H54 (cell line): ENCODE measurements around the gene GHRHR.
A peak's percentile ranks its signal among the peaks of the same experiment; 100 is the strongest.

Experiments used
- DNase-seq: peaks from one replicate; pipeline ENCODE4 v3.0.0; 2011; ENCODE audit warnings: low spot score, mixed read lengths; ENCODE audit not compliant: insufficient read length
- FAIRE-seq: peaks from 3 replicates; lab custom pipeline; 2011; peaks lifted over from hg19 to GRCh38; lab: Jason Lieb, UNC
- POLR2A ChIP-seq: IDR thresholded peaks from 2 replicates; pipeline ENCODE4 v1.6.1; 2011; ENCODE audit warnings: low read depth, mild to moderate bottlenecking, low read length

Gene GHRHR

GRCh38 chr7:30963842-30964241 lies at the start of gene GHRHR:
TSS of gene GHRHR (plus strand) at chr7:30963953. CDS start at chr7:30964069, 116 bp downstream.
- no peak for TF ChIP-seq POLR2A
- DNase-seq (no peak), FAIRE-seq (no peak)

DNA sequence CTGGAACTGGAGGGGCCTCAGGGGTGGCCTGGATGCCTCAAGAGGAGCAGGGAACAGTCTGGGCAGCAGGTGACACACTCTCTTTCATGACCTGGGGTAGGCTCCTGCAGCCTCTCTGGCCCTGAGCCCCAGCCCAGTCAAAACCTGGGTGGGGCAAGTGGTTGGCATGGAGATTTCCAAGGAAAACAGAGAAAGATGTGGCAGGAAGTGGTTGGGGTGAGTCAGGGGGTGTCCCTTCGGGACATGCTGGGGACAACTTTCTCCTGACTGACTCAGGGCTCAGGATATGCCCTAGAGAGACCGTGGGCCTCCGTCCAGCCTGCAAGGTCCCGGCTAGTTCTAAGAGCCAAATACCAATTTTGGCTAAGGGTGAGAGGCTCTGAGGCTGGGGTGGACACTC lies 49.2 kb upstream of the GHRHR start:
- DNase-seq: peak; percentile 97
- TF ChIP-seq POLR2A: 0 out of 2 replicates have a peak, but pooled peaks have one; percentile 11
- FAIRE-seq: peak; percentile 80

- FAIRE-seq: no peak
- peak; percentile 15; the same call in 1 of the 2 replicates for TF ChIP-seq POLR2A
- peak; percentile 57 for DNase-seq
Measured at GRCh38 chr7:30915005-30915601, 48.6 kb upstream of the GHRHR start.

DNA sequence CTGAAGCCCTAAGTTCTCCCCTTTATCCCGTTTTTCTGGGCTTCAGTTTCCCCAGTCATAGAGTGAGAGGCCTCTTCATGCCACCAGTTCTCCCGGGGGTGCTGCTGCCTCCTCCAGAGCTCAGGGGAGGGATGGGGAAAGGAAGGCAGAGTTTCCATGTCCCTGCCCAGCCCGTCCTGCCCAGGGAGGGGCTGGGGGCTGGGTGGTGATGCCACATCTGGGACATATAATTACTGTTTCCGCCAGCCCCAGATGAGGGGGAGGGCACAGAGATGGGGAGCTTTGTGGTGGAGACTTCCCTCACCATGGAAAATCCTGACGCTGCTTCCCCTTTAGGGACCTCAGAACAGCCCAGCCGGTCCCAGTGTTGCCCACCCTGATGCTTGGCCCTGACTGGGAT lies 48.0 kb upstream of the GHRHR start:
- DNase-seq (no peak), FAIRE-seq (no peak)
- TF ChIP-seq POLR2A: no peak

- TF ChIP-seq POLR2A: no peak
- FAIRE-seq (no peak), DNase-seq (no peak)
Measured at GRCh38 chr7:30916255-30916654, 47.5 kb upstream of the GHRHR start.

GRCh38 chr7:30916767-30917166 lies 47.0 kb upstream of the GHRHR start:
- FAIRE-seq (no peak), DNase-seq (no peak)
- no peak for TF ChIP-seq POLR2A

GRCh38 chr7:30917216-30917893 lies 46.4 kb upstream of the GHRHR start:
- no peak for TF ChIP-seq POLR2A
- FAIRE-seq (no peak), DNase-seq (no peak)

DNA sequence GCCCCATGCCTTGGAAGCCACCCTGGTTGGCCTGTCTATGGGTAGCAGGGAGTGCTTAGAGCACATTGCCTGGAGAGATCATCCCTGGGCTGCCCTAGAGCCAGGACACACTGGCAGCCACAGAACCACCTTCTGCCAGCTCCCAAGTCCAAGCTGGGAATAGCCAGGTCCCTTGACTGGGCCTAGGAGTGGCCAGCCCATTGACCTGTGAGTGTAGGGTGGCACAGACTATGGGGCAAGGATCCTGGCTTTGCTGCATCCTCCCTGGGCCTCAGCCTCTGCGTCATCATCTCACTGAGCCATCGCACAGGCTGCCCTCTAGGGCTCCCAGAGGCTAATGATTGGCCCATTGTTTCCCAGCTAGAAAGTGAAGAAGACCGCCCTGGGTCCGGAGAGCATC lies 45.1 kb upstream of the GHRHR start:
- FAIRE-seq (no peak), DNase-seq (no peak)
- TF ChIP-seq POLR2A: no peak

- FAIRE-seq (no peak), DNase-seq (no peak)
- no peak for TF ChIP-seq POLR2A
Measured at GRCh38 chr7:30920021-30920583, 43.7 kb upstream of the GHRHR start.

DNA sequence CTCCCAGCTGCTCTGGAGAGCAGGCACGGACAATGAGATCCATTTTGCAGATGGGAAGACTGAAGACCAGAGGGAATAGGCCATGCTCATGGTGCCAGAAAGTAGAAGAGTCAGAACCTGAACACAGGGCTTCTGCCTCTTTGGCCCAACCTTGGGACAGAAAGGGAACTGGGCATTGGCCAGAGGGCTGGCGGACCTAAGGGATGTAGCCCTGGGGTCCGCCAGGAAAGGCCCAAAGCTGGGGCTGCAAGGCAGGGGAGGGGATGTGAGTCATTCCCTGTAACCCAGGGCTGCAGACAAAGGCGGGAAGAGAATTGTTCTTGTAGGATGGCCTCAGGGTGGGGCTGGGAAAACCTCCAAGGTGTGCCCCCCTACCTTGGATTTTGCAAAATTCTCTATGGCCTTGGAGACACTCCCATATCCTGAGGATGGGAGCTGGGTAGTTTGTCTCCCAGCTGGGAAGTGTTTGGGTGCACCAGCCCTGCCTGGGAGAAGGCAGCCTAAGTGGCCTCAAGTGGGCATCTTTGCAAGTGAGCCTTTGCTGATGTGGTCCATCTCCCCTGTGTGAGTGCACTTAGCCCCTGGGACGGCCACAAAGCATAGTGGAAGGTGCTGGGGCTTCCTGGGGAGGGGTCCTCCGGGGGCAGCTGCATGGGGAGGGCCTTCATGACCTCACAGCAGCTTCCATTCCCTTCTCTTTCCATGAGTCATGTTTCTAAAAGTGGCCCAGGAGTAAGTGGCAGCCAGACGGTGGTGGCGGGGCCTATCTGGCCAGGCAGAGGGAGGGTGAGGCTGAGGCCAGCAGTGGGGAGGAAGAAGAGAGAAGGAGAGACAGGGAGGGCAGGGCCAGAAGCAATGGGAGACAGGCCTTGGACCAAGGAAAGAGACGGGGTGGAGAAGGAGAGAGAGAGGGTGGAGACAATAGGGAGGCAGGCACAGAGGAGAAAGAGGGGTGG lies 42.9 kb upstream of the GHRHR start:
- peak; percentile 84 for DNase-seq
- no peak for FAIRE-seq
- peak; percentile 39; the same call in 1 of the 2 replicates for TF ChIP-seq POLR2A

DNA sequence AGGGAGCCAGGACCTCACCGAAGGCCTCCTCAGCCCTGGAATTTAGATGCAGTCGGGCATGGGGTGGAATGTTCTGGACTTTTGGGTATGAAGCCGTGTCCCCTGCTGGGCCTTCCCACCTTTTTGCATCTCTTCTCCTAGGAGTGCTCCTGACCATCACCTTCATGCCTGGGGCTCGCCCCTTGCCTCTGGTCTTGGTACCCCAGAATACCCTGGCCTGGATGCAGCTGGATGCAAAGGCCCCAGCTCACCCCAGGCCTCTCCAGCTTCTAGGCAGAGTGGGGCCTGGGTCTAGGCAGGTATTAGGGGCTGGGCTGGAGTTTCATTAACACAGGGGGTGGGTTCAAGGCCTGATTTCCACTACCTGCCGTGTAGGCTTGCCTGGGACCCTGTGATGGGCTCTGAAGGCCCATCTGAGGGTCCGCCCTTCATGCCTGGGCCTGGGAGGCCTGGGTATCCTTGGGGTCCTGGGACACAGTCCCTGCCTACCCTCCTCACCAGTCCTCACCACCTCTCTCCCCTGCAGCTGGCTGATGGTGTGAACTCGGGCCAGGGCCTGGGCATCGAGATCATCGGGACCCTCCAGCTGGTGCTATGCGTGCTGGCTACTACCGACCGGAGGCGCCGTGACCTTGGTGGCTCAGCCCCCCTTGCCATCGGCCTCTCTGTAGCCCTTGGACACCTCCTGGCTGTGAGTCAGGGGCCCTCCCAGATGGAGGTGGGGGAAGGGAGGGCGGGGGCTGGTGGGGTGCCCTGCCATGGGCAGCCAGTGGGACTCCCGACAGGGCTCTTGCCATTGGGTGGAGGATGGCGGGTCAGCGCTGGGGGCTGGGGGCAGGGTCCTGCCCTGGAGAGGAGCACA lies 42.0 kb upstream of the GHRHR start:
- no peak for FAIRE-seq
- DNase-seq: no peak
- TF ChIP-seq POLR2A: no peak

DNA sequence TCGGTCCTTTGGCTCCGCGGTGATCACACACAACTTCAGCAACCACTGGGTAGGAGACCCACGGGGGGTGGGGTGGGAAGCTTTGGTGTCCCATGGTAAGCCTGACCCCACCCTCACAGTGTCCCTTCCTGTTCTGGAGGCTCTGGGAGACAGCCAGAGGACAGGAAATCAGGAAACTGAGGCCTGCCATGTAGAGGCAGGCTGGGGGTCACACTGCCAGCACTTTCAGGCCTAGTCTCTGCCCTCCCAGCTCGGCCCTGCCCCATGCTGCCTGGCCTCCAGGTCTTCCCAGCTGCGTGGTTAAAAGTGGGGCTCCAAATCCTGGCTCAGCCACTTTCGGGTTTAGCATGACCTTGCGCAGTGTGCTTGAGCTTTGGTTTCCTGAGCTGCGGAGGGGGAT lies 41.2 kb upstream of the GHRHR start:
- TF ChIP-seq POLR2A: no peak
- DNase-seq (no peak), FAIRE-seq (no peak)
